Measurements from ENCODE around the gene CXCL16.
"Not testable (repeated sequence)": the region's sequence is repeated elsewhere in the genome, so short reads cannot be mapped to it uniquely, and the experiment has no call there.

The CXCL16 gene

DNA sequence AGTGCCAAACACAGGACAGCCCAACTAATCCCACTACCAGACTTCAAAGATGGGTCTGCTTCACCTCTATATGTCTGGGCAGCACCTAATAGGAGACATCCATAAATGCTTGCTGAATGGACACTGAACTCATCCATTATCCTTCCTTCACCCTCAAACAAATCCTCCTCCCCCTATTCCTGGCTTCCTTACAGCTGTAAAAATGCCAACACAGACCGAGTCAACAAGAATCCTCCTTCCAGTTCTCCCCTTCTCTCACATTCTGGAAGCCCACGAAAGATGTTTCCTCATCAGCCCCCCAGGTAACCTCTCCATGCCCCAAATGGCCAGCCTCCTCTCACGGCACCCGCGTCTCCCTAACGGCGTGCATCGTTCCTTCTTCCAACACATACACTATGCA lies 48.0 kb downstream of the CXCL16 start:
- DNase-seq = no peak

DNA sequence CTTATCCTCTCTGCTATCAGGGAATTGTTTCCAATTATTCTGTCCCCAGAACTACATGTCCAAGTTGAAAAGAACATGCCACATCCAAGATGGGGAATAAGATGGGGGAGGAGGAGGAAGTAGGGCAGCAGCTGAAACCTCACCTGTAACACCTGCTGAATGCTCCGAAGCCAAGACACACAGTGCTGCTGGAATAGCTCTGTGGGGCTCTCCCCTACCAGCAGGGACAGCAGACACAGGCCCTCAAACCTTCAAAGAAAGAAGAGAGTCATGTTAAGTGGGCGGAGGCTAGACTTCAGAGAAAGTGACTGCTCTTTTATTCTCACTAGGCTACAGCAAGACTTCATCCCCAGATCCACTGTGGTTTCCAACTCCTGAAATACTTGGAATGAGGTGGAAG lies 49.0 kb downstream of the CXCL16 start:
- DNase-seq = no peak

DNA sequence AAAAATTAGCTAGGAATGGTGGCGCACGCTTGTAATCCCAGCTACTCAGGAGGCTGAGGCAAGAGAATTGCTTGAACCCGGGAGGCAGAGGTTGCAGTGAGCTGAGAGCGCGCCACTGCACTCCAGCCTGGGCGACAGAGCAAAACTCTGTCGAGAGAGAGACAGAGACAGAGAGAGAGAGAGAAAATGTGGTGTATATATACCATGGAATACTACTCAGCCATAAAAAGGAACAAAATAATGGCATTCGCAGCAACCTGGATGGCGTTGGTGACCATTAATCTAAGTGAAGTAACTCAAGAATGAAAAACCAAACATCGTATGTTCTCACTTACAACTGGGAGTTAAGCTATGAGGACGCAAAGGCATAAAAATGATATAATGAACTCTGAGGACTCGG lies 49.9 kb downstream of the CXCL16 start:
- not testable (repeated sequence) for DNase-seq

DNA sequence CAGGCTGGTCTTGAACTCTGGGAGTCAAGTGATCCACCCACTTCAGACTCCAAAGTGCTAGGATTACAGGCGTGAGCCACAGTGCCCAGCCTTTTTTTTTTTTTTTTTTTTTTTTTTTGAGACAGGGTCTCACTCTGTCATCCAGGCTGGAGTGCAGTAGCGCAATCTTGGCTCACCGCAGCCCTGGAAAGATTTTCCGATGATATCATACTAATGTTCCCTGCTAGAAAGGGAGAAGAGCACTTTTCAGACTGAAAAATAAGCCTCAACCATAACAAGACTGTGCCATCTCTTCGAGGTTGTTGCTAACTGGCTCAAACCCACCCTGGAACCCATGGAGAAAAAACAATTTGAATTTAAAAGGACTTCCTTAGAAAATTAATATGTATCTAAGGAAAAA lies 56.0 kb downstream of the CXCL16 start:
- not testable (repeated sequence) for DNase-seq
